NT2/D1 (cell line): ENCODE measurements around the gene GRIK1.

Experiments used
- DNase-seq: peaks from one replicate; pipeline ENCODE4 v3.0.0-alpha.2; 2011; ENCODE audit warnings: low read depth, low spot score
- H3K27me3 ChIP-seq: 2 replicates; pipeline ENCODE4 v1.6.0; 2011; ENCODE audit warnings: mild to moderate bottlenecking; ENCODE audit not compliant: insufficient read length, insufficient read depth
- H3K36me3 ChIP-seq: 2 replicates; pipeline ENCODE4 v1.6.1; 2011; ENCODE audit warnings: mild to moderate bottlenecking, low read length, mixed read lengths; ENCODE audit not compliant: insufficient read depth, insufficient read length
- H3K4me1 ChIP-seq: 2 replicates; pipeline ENCODE4 v1.5.1; 2011; ENCODE audit not compliant: insufficient read depth, insufficient read length
- H3K4me3 ChIP-seq: 2 replicates; pipeline ENCODE4 v1.5.1; 2011; ENCODE audit warnings: low read depth; ENCODE audit not compliant: insufficient read length
- H3K9ac ChIP-seq: 2 replicates; pipeline ENCODE4 v1.6.0; 2011; ENCODE audit warnings: low read depth; ENCODE audit not compliant: insufficient read length
- H3K9me3 ChIP-seq: 2 replicates; pipeline ENCODE4 v1.5.1; 2011; ENCODE audit warnings: mild to moderate bottlenecking, low read length; ENCODE audit not compliant: insufficient read depth
- SUZ12 ChIP-seq: IDR thresholded peaks from 2 replicates; pipeline ENCODE4 v1.6.1; 2011; ENCODE audit not compliant: insufficient read length, insufficient read depth; ENCODE audit errors: extremely low read depth
- YY1 ChIP-seq: IDR thresholded peaks from 2 replicates; pipeline ENCODE4 v1.6.1; 2011; ENCODE audit not compliant: insufficient read length, insufficient read depth
- ZNF274 ChIP-seq: IDR thresholded peaks from 2 replicates; pipeline ENCODE4 v1.6.1; 2011; ENCODE audit warnings: mild to moderate bottlenecking, low read depth, low read length

Gene GRIK1

GRCh38 chr21:29953690-29954089 is 13.9 kb upstream of the GRIK1 start:
- H3K27me3 ChIP-seq, result no peaks in the 10 kb centered on the region
- peaks cover 7% of the 10 kb centered on the region; the same call in 1 of the 2 replicates for H3K9me3 ChIP-seq
- no peak for DNase-seq
- no peaks in the 10 kb centered on the region for H3K4me1 ChIP-seq
- H3K9ac ChIP-seq, result no peak overlapping the region
- H3K4me3 ChIP-seq, result no peak overlapping the region
- no peak for TF ChIP-seq ZNF274
- TF ChIP-seq SUZ12, result no peak
- TF ChIP-seq YY1, result no peak
- no peaks in the 10 kb centered on the region for H3K36me3 ChIP-seq

GRCh38 chr21:29953072-29953471 is 13.3 kb upstream of the GRIK1 start:
- no peaks in the 10 kb centered on the region for H3K4me1 ChIP-seq
- H3K27me3 ChIP-seq, result no peaks in the 10 kb centered on the region
- H3K9ac ChIP-seq, result no peak overlapping the region
- DNase-seq, result no peak
- H3K36me3 ChIP-seq, result no peaks in the 10 kb centered on the region
- no peak overlapping the region for H3K4me3 ChIP-seq
- TF ChIP-seq SUZ12 (no peak), ZNF274 (no peak), YY1 (no peak)
- H3K9me3 ChIP-seq, result peaks cover 5% of the 10 kb centered on the region; the same call in 1 of the 2 replicates

GRCh38 chr21:29951911-29952310 is 12.1 kb upstream of the GRIK1 start:
- Histone ChIP-seq H3K9me3 (no peaks in the 10 kb centered on the region), H3K9ac (no peak overlapping the region), H3K27me3 (no peaks in the 10 kb centered on the region), H3K36me3 (no peaks in the 10 kb centered on the region), H3K4me1 (no peaks in the 10 kb centered on the region), H3K4me3 (no peak overlapping the region)
- no peak for DNase-seq
- no peak for TF ChIP-seq ZNF274

GRCh38 chr21:29949991-29950390 is 10.2 kb upstream of the GRIK1 start:
- Histone ChIP-seq H3K36me3 (no peaks in the 10 kb centered on the region), H3K4me3 (no peak overlapping the region), H3K27me3 (no peaks in the 10 kb centered on the region), H3K9ac (no peak overlapping the region), H3K9me3 (no peaks in the 10 kb centered on the region), H3K4me1 (no peaks in the 10 kb centered on the region)
- no peak for DNase-seq
- TF ChIP-seq YY1, result no peak
- TF ChIP-seq SUZ12, result no peak
- TF ChIP-seq ZNF274, result no peak

GRCh38 chr21:29947119-29947518 is 7.3 kb upstream of the GRIK1 start:
- H3K36me3 ChIP-seq, result no peaks in the 10 kb centered on the region
- no peak for DNase-seq
- H3K27me3 ChIP-seq, result peaks cover 2% of the 10 kb centered on the region
- H3K4me1 ChIP-seq, result no peaks in the 10 kb centered on the region
- 0 out of 2 replicates have a peak, but pooled peaks cover 1% of the 10 kb centered on the region for H3K9me3 ChIP-seq
- no peak overlapping the region for H3K4me3 ChIP-seq
- no peak overlapping the region for H3K9ac ChIP-seq
- TF ChIP-seq ZNF274 (no peak), YY1 (no peak), SUZ12 (no peak)

GRCh38 chr21:29943885-29944284 is 4.1 kb upstream of the GRIK1 start:
- DNase-seq, result no peak
- Histone ChIP-seq H3K4me3 (no peak overlapping the region), H3K9ac (no peak overlapping the region), H3K9me3 (0 out of 2 replicates have a peak, but pooled peaks cover 5% of the 10 kb centered on the region), H3K27me3 (peaks cover 34% of the 10 kb centered on the region), H3K36me3 (no peaks in the 10 kb centered on the region), H3K4me1 (no peaks in the 10 kb centered on the region)
- no peak for TF ChIP-seq ZNF274
- TF ChIP-seq YY1, result no peak
- TF ChIP-seq SUZ12, result no peak

- no peaks in the 10 kb centered on the region for H3K36me3 ChIP-seq
- TF ChIP-seq ZNF274, result no peak
- TF ChIP-seq SUZ12, result no peak
- no peak for TF ChIP-seq YY1
- peaks cover 53% of the 10 kb centered on the region for H3K27me3 ChIP-seq
- H3K4me1 ChIP-seq, result no peaks in the 10 kb centered on the region
- no peak overlapping the region for H3K9ac ChIP-seq
- no peak for DNase-seq
- 0 out of 2 replicates have a peak, but pooled peaks cover 5% of the 10 kb centered on the region for H3K9me3 ChIP-seq
- no peak overlapping the region for H3K4me3 ChIP-seq
Measured at GRCh38 chr21:29942034-29942433, 2.2 kb upstream of the GRIK1 start.

- no peak for TF ChIP-seq SUZ12
- no peak for TF ChIP-seq YY1
- TF ChIP-seq ZNF274, result no peak
- no peak overlapping the region for H3K4me3 ChIP-seq
- H3K27me3 ChIP-seq, result peaks cover 62% of the 10 kb centered on the region
- no peak for DNase-seq
- no peaks in the 10 kb centered on the region for H3K36me3 ChIP-seq
- 0 out of 2 replicates have a peak, but pooled peaks cover 5% of the 10 kb centered on the region for H3K9me3 ChIP-seq
- H3K9ac ChIP-seq, result no peak overlapping the region
- H3K4me1 ChIP-seq, result no peaks in the 10 kb centered on the region
Measured at GRCh38 chr21:29940991-29941390, 1.2 kb upstream of the GRIK1 start.
